Panc1 (cell line): ENCODE data around the gene IBTK. TPM values are rescaled to one million over a fixed set of nuclear protein-coding genes. Genes with fewer than 3 reads are reported as not detected.
A peak's percentile ranks its signal among the peaks of the same experiment; 100 is the strongest.

Experiments used
- ATAC-seq: fragments of 200-7000 bp; cut with Tn5 transposase; 2 replicates; pipeline ENCODE4 v1.9.1; 2020; ENCODE audit warnings: mild to moderate bottlenecking, moderate library complexity
- BruUV-seq: library from RNA; stranded (reverse); fragments of 400-500 nt; replicated peaks from 2 replicates; lab custom pipeline; 2021; lab: Mats Ljungman, UMichigan
- CTCF ChIA-PET: fragments of 300-600 bp; sonication (Branson Sonifier 250); formaldehyde crosslinking; loops from one replicate; lab custom pipeline; 2022; ENCODE audit warnings: antibody characterized with exemption; lab: Charles Lee
- POLR2A ChIA-PET: fragments of 300-600 bp; sonication (Branson Sonifier 250); formaldehyde crosslinking; loops from one replicate; lab custom pipeline; 2022; ENCODE audit warnings: antibody characterized with exemption; lab: Charles Lee
- DNase-seq: peaks from one replicate; pipeline ENCODE4 v3.0.0-alpha.2; 2010; ENCODE audit warnings: low read depth, low spot score
- H3K27ac ChIP-seq: 2 replicates; pipeline ENCODE4 v1.5.1; 2011; ENCODE audit warnings: mild to moderate bottlenecking, low read length, inconsistent platforms
- H3K27me3 ChIP-seq: fragments of 200-500 bp; sonication (Bioruptor generic); 2 replicates; pipeline ENCODE4 v1.6.0; 2014; ENCODE audit warnings: low read length, inconsistent platforms; ENCODE audit not compliant: control insufficient read depth, insufficient read depth
- H3K36me3 ChIP-seq: fragments of 200-500 bp; sonication (Bioruptor generic); 2 replicates; pipeline ENCODE4 v1.5.1; 2014; ENCODE audit warnings: inconsistent platforms, mild to moderate bottlenecking, low read length, moderate library complexity; ENCODE audit not compliant: control insufficient read depth, insufficient read depth
- H3K4me1 ChIP-seq: 2 replicates; pipeline ENCODE4 v1.5.1; 2011; ENCODE audit warnings: inconsistent platforms, mild to moderate bottlenecking, low read length, moderate library complexity; ENCODE audit not compliant: control insufficient read depth, insufficient read depth
- H3K4me3 ChIP-seq, 2 experiments: 2 replicates each; pipeline ENCODE4 v1.5.1; 2011 to 2012; ENCODE audit warnings: low read depth in 2 of 2, low read length in 2 of 2, mild to moderate bottlenecking in 2 of 2, inconsistent platforms in 1 of 2, moderate library complexity in 1 of 2
- H3K9me3 ChIP-seq: fragments of 200-500 bp; sonication (Bioruptor generic); 2 replicates; pipeline ENCODE4 v1.5.1; 2014; ENCODE audit warnings: low read depth, mild to moderate bottlenecking, inconsistent platforms, low read length, moderate library complexity; ENCODE audit not compliant: control insufficient read depth, insufficient read depth
- CTCF ChIP-seq: fragments of 450-650 bp; IDR thresholded peaks from 2 replicates; pipeline ENCODE4 v1.5.1; 2017; ENCODE audit warnings: mild to moderate bottlenecking
- POLR2AphosphoS5 ChIP-seq: IDR thresholded peaks from 2 replicates; pipeline ENCODE4 v1.6.1; 2012; ENCODE audit warnings: mild to moderate bottlenecking, low read depth, low read length, moderate library complexity
- REST ChIP-seq, 2 experiments: IDR thresholded peaks; 2 replicates each; pipeline ENCODE4 v1.6.1; 2011 to 2012; ENCODE audit warnings: low read depth in 2 of 2, control low read depth in 1 of 2, low read length in 1 of 2, mild to moderate bottlenecking in 1 of 2, moderate library complexity in 1 of 2; ENCODE audit not compliant: insufficient read depth in 1 of 2
- SIN3A ChIP-seq: IDR thresholded peaks from 2 replicates; pipeline ENCODE4 v1.6.1; 2012; ENCODE audit warnings: low read depth, mild to moderate bottlenecking, low read length, moderate library complexity, borderline replicate concordance; ENCODE audit not compliant: insufficient read depth
- TCF7L2 ChIP-seq: IDR thresholded peaks from 2 replicates; pipeline ENCODE4 v1.6.1; 2011; ENCODE audit warnings: mild to moderate bottlenecking, low read depth, low read length, inconsistent platforms
- in situ Hi-C: cut with HindIII; loops from 2 replicates; pipeline ENCODE4 v1.10.0; 2016; ENCODE audit warnings: low sequenced_read_pairs, low pct_unique_long_range_greater_than_20kb
- intact Hi-C: fragments of 100-400 bp; cut with micrococcal nuclease; formaldehyde crosslinking; loops from one replicate; pipeline ENCODE4 v1.10.0; 2022; ENCODE audit not compliant: unreplicated experiment
- total RNA-seq: library from RNA; stranded (reverse); gene quantifications from one replicate; pipeline ENCODE4 v1.2.1, GENCODE V29; 2021; ENCODE audit not compliant: unreplicated experiment

IBTK gene
- total RNA-seq, 1 experiment from 2014 or later, result 73.2 TPM

- peaks cover 16% of the 10 kb centered on the region for H3K4me1 ChIP-seq
- no TSS peak for BruUV-seq
- no peaks in the 10 kb centered on the region for H3K9me3 ChIP-seq
- intact Hi-C loops, result no loop called here
- H3K27ac ChIP-seq, result no peak overlapping the region
- TF ChIP-seq CTCF, result no peak
- no peak for TF ChIP-seq POLR2AphosphoS5
- no peak for TF ChIP-seq SIN3A
- TF ChIP-seq REST (IDR thresholded peaks at IDR 0.05; ENCODE audit: insufficient read depth in 1 of 2, low read depth in 2 of 2, low read length in 1 of 2), result no peak
- no peak for TF ChIP-seq TCF7L2
- peak; percentile 96 for ATAC-seq
- DNase-seq, result peak; percentile 82
- H3K27me3 ChIP-seq, result no peaks in the 10 kb centered on the region
- CTCF ChIA-PET, result no interaction called here
- no peaks in the 10 kb centered on the region; the same call in 1 of the 2 replicates for H3K36me3 ChIP-seq
- no peak overlapping the region; a peak in 1 of 4 replicates for H3K4me3 ChIP-seq
- POLR2A ChIA-PET, result no interaction called here
- in situ Hi-C loops, result no loop called here
These were observed 103.3 kb downstream of the IBTK start for GRCh38 chr6:82144007-82144851.

- H3K4me3 ChIP-seq, result no peak overlapping the region
- intact Hi-C loops (no loop called here), in situ Hi-C loops (no loop called here)
- ChIA-PET CTCF (no interaction called here), POLR2A (no interaction called here)
- no TSS peak for BruUV-seq
- no peaks in the 10 kb centered on the region for H3K27me3 ChIP-seq
- no peak overlapping the region for H3K27ac ChIP-seq
- no peaks in the 10 kb centered on the region; the same call in 1 of the 2 replicates for H3K36me3 ChIP-seq
- no peak for ATAC-seq
- no peaks in the 10 kb centered on the region for H3K9me3 ChIP-seq
- H3K4me1 ChIP-seq, result peaks cover 16% of the 10 kb centered on the region
- no peak for DNase-seq
- TF ChIP-seq CTCF (no peak), SIN3A (no peak), REST (IDR thresholded peaks at IDR 0.05; ENCODE audit: insufficient read depth in 1 of 2, low read depth in 2 of 2, low read length in 1 of 2) (no peak), POLR2AphosphoS5 (no peak)
These were observed 104.5 kb downstream of the IBTK start for GRCh38 chr6:82143041-82143481.
